ENCODE results near the gene ZFR2. TPM values are rescaled to one million over a fixed set of nuclear protein-coding genes. Genes with fewer than 3 reads are reported as not detected.
"Not testable (repeated sequence)": the region's sequence is repeated elsewhere in the genome, so short reads cannot be mapped to it uniquely, and the experiment has no call there.

The ZFR2 gene
- total RNA-seq, 1 donor from 2014 or later = not detected

- not testable (repeated sequence) for DNase-seq (ENCODE audit: low read depth)
Observed at GRCh38 chr19:3874695-3875094, 5.9 kb upstream of the ZFR2 start.

- no peak for DNase-seq (ENCODE audit: low read depth)
Observed at GRCh38 chr19:3873151-3873550, 4.3 kb upstream of the ZFR2 start.

- no peak for DNase-seq (ENCODE audit: low read depth)
Observed at GRCh38 chr19:3867971-3868769, 668 bp downstream of the ZFR2 start.

- no peak for DNase-seq (ENCODE audit: low read depth)
Observed at GRCh38 chr19:3866910-3867638, 1.8 kb downstream of the ZFR2 start.

GRCh38 chr19:3863648-3864047 is 5.2 kb downstream of the ZFR2 start:
- DNase-seq (ENCODE audit: low read depth) = no peak

- DNase-seq (ENCODE audit: low read depth) = no peak
Observed at GRCh38 chr19:3862826-3863500, 5.9 kb downstream of the ZFR2 start.

GRCh38 chr19:3860499-3860898 is 8.3 kb downstream of the ZFR2 start:
- DNase-seq (ENCODE audit: low read depth) = no peak

GRCh38 chr19:3857449-3858003 is 11.3 kb downstream of the ZFR2 start:
- peak; percentile 65 for DNase-seq (ENCODE audit: low read depth)

- no peak for DNase-seq (ENCODE audit: low read depth)
Observed at GRCh38 chr19:3855320-3855719, 13.5 kb downstream of the ZFR2 start.

- peak; percentile 87 for DNase-seq (ENCODE audit: low read depth)
Observed at GRCh38 chr19:3852614-3853254, 16.1 kb downstream of the ZFR2 start.

- DNase-seq (ENCODE audit: low read depth) = no peak
Observed at GRCh38 chr19:3852177-3852511, 16.7 kb downstream of the ZFR2 start.

- DNase-seq (ENCODE audit: low read depth) = no peak
Observed at GRCh38 chr19:3851254-3852176, 17.3 kb downstream of the ZFR2 start.

GRCh38 chr19:3850320-3850972 is 18.4 kb downstream of the ZFR2 start:
- DNase-seq (ENCODE audit: low read depth) = no peak

GRCh38 chr19:3849787-3850186 is 19.1 kb downstream of the ZFR2 start:
- no peak for DNase-seq (ENCODE audit: low read depth)

- no peak for DNase-seq (ENCODE audit: low read depth)
Observed at GRCh38 chr19:3849092-3849491, 19.7 kb downstream of the ZFR2 start.

- DNase-seq (ENCODE audit: low read depth) = no peak
Observed at GRCh38 chr19:3844596-3844995, 24.2 kb downstream of the ZFR2 start.

GRCh38 chr19:3842948-3843347 is 25.9 kb downstream of the ZFR2 start:
- DNase-seq (ENCODE audit: low read depth) = no peak

- no peak for DNase-seq (ENCODE audit: low read depth)
Observed at GRCh38 chr19:3840804-3841203, 28.0 kb downstream of the ZFR2 start.

GRCh38 chr19:3839941-3840340 is 28.9 kb downstream of the ZFR2 start:
- DNase-seq (ENCODE audit: low read depth) = no peak

GRCh38 chr19:3838661-3839060 is 30.2 kb downstream of the ZFR2 start:
- peak; percentile 47 for DNase-seq (ENCODE audit: low read depth)

Measured in myocyte (in vitro differentiated cells).